Mesendoderm (in vitro differentiated cells): Measurements from ENCODE around the gene PLSCR5.
A peak's percentile ranks its signal among the peaks of the same experiment; 100 is the strongest.

Experiments used
- DNase-seq: peaks from one replicate; pipeline ENCODE4 v3.0.0; 2013
- H2AK5ac ChIP-seq: 2 replicates; pipeline ENCODE4 v1.6.1; 2013; ENCODE audit warnings: low read length, inconsistent platforms
- H2BK120ac ChIP-seq: 2 replicates; pipeline ENCODE4 v1.6.1; 2013; ENCODE audit warnings: low read depth, mild to moderate bottlenecking, low read length, moderate library complexity, mixed read lengths
- H2BK15ac ChIP-seq: replicated peaks from 2 replicates; pipeline ENCODE4 v1.6.1; 2013; ENCODE audit warnings: low read depth, mild to moderate bottlenecking, moderate library complexity
- H2BK5ac ChIP-seq: 2 replicates; pipeline ENCODE4 v1.6.1; 2013; ENCODE audit warnings: low read length, inconsistent platforms
- H3K18ac ChIP-seq: 2 replicates; pipeline ENCODE4 v1.6.1; 2013; ENCODE audit warnings: mild to moderate bottlenecking, low read length, mixed read lengths
- H3K23ac ChIP-seq: one replicate; pipeline ENCODE4 v1.6.1; 2013; ENCODE audit warnings: low read length
- H3K27ac ChIP-seq: 2 replicates; pipeline ENCODE4 v1.5.1; 2013; ENCODE audit warnings: low read depth, mild to moderate bottlenecking, inconsistent platforms, low read length, moderate library complexity
- H3K27me3 ChIP-seq: 2 replicates; pipeline ENCODE4 v1.6.1; 2013; ENCODE audit warnings: low read length, control low read depth, mild to moderate bottlenecking, inconsistent platforms; ENCODE audit not compliant: insufficient read depth, poor library complexity
- H3K36me3 ChIP-seq: 2 replicates; pipeline ENCODE4 v1.6.1; 2013; ENCODE audit warnings: low read length, inconsistent platforms; ENCODE audit not compliant: control insufficient read depth, insufficient read depth
- H3K4ac ChIP-seq: one replicate; pipeline ENCODE4 v1.6.1; 2013; ENCODE audit warnings: low read depth, mild to moderate bottlenecking, low read length, moderate library complexity
- H3K4me1 ChIP-seq: 2 replicates; pipeline ENCODE4 v1.6.1; 2013; ENCODE audit warnings: low read depth, low read length, inconsistent platforms; ENCODE audit not compliant: control insufficient read depth
- H3K4me2 ChIP-seq: 2 replicates; pipeline ENCODE4 v1.6.1; 2013; ENCODE audit warnings: low read length
- H3K4me3 ChIP-seq: 2 replicates; pipeline ENCODE4 v1.5.1; 2013; ENCODE audit warnings: mild to moderate bottlenecking, low read length
- H3K56ac ChIP-seq: one replicate; pipeline ENCODE4 v1.6.1; 2013; ENCODE audit warnings: low read length
- H3K79me1 ChIP-seq: 2 replicates; pipeline ENCODE4 v1.6.1; 2013; ENCODE audit warnings: low read length, inconsistent platforms
- H3K79me2 ChIP-seq: 2 replicates; pipeline ENCODE4 v1.6.1; 2013; ENCODE audit warnings: mild to moderate bottlenecking, low read length; ENCODE audit not compliant: control insufficient read depth, insufficient read depth
- H3K9ac ChIP-seq: 2 replicates; pipeline ENCODE4 v1.6.1; 2013; ENCODE audit warnings: low read length, inconsistent platforms
- H4K5ac ChIP-seq: one replicate; pipeline ENCODE4 v1.6.1; 2013; ENCODE audit warnings: low read length
- H4K8ac ChIP-seq: one replicate; pipeline ENCODE4 v1.6.1; 2013; ENCODE audit warnings: low read depth, mild to moderate bottlenecking, control low read depth, low read length, moderate library complexity
- WGBS: extraction: QIAGEN DNeasy Blood & Tissue Kit; methylation state at CpG from one replicate; pipeline ENCODE4 v1.1.7; 2013; ENCODE audit warnings: low lambda C conversion rate, missing lambda C conversion rate; ENCODE audit not compliant: insufficient coverage; ENCODE audit errors: extremely low coverage; 5-methylcytosine and 5-hydroxymethylcytosine counted together

Gene PLSCR5

DNA sequence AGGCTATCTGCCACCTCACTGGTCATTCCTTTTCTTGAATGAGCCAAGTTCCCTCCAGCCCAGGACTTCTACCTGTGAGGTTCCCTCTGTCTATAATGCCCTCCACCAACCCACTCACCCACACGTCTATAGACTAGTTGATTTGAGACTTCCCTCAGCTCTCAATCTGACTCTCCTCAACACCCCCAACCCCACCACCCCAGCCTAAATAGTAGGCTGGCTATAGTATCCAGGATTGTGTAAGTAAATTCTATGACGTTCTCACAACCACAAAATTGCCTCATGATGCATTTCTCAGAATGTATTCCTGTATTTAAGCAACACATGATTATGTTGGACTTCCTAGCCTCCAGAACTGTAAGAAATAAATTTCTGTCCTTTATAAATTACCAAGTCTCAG is 63.0 kb downstream of the PLSCR5 start:
- Histone ChIP-seq H2BK15ac (no peak overlapping the region), H3K9ac (peak overlapping the region; percentile 28), H3K56ac (peak overlapping the region; percentile 52), H3K27ac (no peak overlapping the region), H4K8ac (no peak overlapping the region), H3K79me1 (peaks cover 1% of the 10 kb centered on the region), H3K4ac (no peak overlapping the region), H2BK120ac (no peak overlapping the region), H3K4me1 (no peaks in the 10 kb centered on the region), H3K23ac (no peak overlapping the region), H2AK5ac (no peak overlapping the region), H3K79me2 (peaks cover 48% of the 10 kb centered on the region), H3K36me3 (peaks cover 3% of the 10 kb centered on the region), H3K4me2 (peak overlapping the region; percentile 39), H4K5ac (no peak overlapping the region), H3K27me3 (no peaks in the 10 kb centered on the region), H3K18ac (no peak overlapping the region), H3K4me3 (peak overlapping the region; percentile 14), H2BK5ac (no peak overlapping the region)
- no CpG with 5 or more reads among the region's 2 CpGs for WGBS
- DNase-seq: no peak

DNA sequence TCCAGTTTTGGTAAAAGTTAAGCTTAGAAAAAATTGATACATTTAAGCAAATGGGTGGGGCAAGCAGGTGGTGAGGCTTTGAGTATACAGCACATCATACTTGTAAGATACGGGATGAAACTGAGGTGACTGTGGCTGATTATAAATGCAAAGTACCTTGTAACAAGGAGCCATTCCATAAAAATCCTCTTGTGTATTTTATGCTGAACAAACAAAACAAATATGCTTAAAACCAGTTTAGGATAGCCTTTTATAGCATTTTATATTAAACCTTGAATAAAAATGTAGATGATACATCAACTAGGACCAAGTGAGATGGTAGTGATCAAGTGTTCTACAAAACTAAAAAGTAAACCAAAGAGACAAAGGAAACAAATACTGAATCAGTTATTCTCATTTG is 64.2 kb downstream of the PLSCR5 start:
- H2BK15ac ChIP-seq: no peak overlapping the region
- no peak overlapping the region for H4K8ac ChIP-seq
- H3K18ac ChIP-seq: no peak overlapping the region
- peaks cover 52% of the 10 kb centered on the region for H3K79me2 ChIP-seq
- H3K36me3 ChIP-seq: peaks cover 3% of the 10 kb centered on the region
- peaks cover 2% of the 10 kb centered on the region for H3K4me1 ChIP-seq
- no peak overlapping the region for H2BK5ac ChIP-seq
- no peak overlapping the region for H3K4ac ChIP-seq
- no peak overlapping the region for H2AK5ac ChIP-seq
- H3K27ac ChIP-seq: no peak overlapping the region
- no peaks in the 10 kb centered on the region for H3K27me3 ChIP-seq
- no peak overlapping the region for H3K23ac ChIP-seq
- no peak overlapping the region for H3K4me2 ChIP-seq
- no peak overlapping the region for H2BK120ac ChIP-seq
- H3K56ac ChIP-seq: no peak overlapping the region
- H4K5ac ChIP-seq: no peak overlapping the region
- no peak overlapping the region for H3K9ac ChIP-seq
- H3K4me3 ChIP-seq: no peak overlapping the region
- no CpG with 5 or more reads among the region's 1 CpG for WGBS
- H3K79me1 ChIP-seq: peaks cover 3% of the 10 kb centered on the region
- no peak for DNase-seq

DNA sequence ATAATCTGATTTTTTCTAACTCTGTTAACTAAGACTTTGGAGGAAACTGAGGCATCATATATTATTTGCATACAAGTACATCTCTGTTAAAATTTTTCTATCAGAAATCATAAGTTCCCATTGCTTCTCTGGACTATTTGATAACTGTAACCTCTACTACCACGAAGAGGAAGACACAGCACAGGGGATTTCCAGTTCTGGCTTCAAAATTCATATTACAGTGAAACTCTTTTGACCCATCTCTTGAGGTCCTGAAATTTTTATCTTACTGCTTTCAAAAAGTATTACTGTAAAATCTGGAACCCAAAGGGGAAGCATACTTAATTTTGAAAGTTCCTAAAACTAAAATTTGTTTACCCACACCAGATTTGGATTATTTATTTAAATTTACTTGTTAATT is 64.9 kb downstream of the PLSCR5 start:
- Histone ChIP-seq H3K4me3 (no peak overlapping the region), H3K27ac (no peak overlapping the region)
- WGBS: no CpG with 5 or more reads among the region's 1 CpG

DNA sequence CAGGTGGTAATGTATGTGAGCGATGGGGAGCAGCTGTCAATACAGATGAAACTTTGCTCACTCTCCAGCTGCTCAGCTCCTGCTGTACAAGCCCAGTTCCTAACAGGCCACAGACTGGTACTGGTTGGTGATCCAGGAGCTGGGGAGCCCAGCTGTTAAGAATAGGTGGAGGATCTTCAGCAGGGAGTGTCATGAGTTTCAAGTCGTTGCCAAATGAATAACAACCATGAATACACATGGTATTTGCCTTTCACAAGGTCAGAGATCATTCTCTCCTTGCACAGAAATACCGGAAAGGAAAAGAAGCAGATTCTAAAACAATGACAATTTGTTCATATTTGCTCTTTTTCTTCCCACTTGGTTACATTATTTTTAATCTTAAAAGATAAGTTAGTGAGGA is 65.8 kb downstream of the PLSCR5 start:
- Histone ChIP-seq H3K4ac (no peak overlapping the region), H3K23ac (no peak overlapping the region), H3K4me3 (no peak overlapping the region), H3K79me1 (peaks cover 4% of the 10 kb centered on the region), H4K5ac (no peak overlapping the region), H3K9ac (no peak overlapping the region), H3K36me3 (peaks cover 3% of the 10 kb centered on the region), H2AK5ac (no peak overlapping the region), H3K27ac (no peak overlapping the region), H3K79me2 (peaks cover 50% of the 10 kb centered on the region), H3K18ac (no peak overlapping the region), H3K4me1 (peaks cover 2% of the 10 kb centered on the region), H3K27me3 (no peaks in the 10 kb centered on the region), H4K8ac (no peak overlapping the region), H3K56ac (no peak overlapping the region), H2BK15ac (no peak overlapping the region), H2BK120ac (no peak overlapping the region), H3K4me2 (no peak overlapping the region), H2BK5ac (no peak overlapping the region)
- no CpG with 5 or more reads among the region's 3 CpGs for WGBS
- no peak for DNase-seq

More for the DNA sequence above, 64.9 kb downstream of the PLSCR5 start:
- H3K4ac ChIP-seq: no peak overlapping the region
- H3K9ac ChIP-seq: no peak overlapping the region
- H3K79me1 ChIP-seq: peaks cover 3% of the 10 kb centered on the region
- peaks cover 2% of the 10 kb centered on the region for H3K4me1 ChIP-seq
- H3K18ac ChIP-seq: no peak overlapping the region
- peaks cover 52% of the 10 kb centered on the region for H3K79me2 ChIP-seq
- no peak overlapping the region for H2AK5ac ChIP-seq
- no peak overlapping the region for H2BK5ac ChIP-seq
- H2BK120ac ChIP-seq: no peak overlapping the region
- DNase-seq: no peak
- H2BK15ac ChIP-seq: no peak overlapping the region
- H3K27me3 ChIP-seq: no peaks in the 10 kb centered on the region
- peaks cover 3% of the 10 kb centered on the region for H3K36me3 ChIP-seq
- no peak overlapping the region for H4K5ac ChIP-seq
- no peak overlapping the region for H3K56ac ChIP-seq
- H3K4me2 ChIP-seq: no peak overlapping the region
- H4K8ac ChIP-seq: no peak overlapping the region
- no peak overlapping the region for H3K23ac ChIP-seq

DNA sequence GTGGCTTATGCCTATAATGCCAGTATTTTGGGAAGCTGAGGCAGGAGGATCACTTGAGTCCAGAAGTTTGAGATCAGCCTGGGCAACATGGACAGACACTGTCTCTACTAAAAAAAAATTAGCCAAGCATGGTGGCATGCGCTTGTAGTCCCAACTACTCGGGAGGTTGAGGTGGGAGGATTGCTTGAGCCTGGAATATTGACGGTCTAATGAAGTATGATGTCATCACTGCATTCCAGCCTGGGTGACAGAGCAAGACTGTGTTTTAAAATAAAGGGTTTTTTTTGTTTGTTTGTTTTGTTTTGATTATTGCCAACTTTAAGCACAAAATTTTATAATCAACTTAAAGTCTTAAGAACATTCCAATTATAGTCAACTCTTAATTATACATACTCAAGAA is 67.5 kb downstream of the PLSCR5 start:
- Histone ChIP-seq H3K18ac (no peak overlapping the region), H3K27ac (no peak overlapping the region), H3K79me1 (peaks cover 4% of the 10 kb centered on the region), H3K4me2 (no peak overlapping the region), H2AK5ac (no peak overlapping the region), H3K9ac (no peak overlapping the region), H3K4me1 (peaks cover 2% of the 10 kb centered on the region), H3K27me3 (no peaks in the 10 kb centered on the region), H3K56ac (no peak overlapping the region), H4K5ac (no peak overlapping the region), H3K79me2 (peaks cover 35% of the 10 kb centered on the region), H3K23ac (no peak overlapping the region), H2BK5ac (no peak overlapping the region), H3K36me3 (peaks cover 3% of the 10 kb centered on the region), H3K4ac (no peak overlapping the region), H2BK15ac (no peak overlapping the region), H3K4me3 (no peak overlapping the region), H4K8ac (no peak overlapping the region), H2BK120ac (no peak overlapping the region)
- DNase-seq: peak; percentile 43
- no CpG with 5 or more reads among the region's 3 CpGs for WGBS

DNA sequence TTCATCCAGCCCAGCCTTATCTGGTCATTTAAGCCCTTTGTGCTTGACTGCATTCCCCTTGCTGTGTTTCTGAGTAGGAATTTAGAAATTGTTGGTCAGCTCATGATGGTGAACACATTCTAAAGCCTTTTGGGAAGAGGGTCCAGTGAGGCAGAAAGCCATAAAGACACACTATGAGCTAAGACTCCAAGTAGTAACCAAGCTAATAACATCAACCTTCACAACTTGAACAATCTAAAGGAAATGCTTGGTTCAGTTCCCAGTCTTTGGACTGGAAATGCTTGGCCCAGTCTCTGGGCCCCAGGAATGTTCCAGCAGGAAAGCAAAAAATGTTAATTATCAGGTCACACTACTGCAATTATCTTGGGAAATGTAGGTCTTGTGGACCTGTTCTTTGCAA is 68.5 kb downstream of the PLSCR5 start:
- Histone ChIP-seq H3K36me3 (peaks cover 3% of the 10 kb centered on the region), H3K27me3 (no peaks in the 10 kb centered on the region), H2BK120ac (no peak overlapping the region), H3K18ac (peak overlapping the region; percentile 76), H3K4me2 (no peak overlapping the region), H3K79me2 (peaks cover 28% of the 10 kb centered on the region), H3K4me1 (peaks cover 2% of the 10 kb centered on the region), H3K4me3 (no peak overlapping the region), H3K56ac (peak overlapping the region; percentile 46), H3K23ac (no peak overlapping the region), H4K8ac (no peak overlapping the region), H3K27ac (no peak overlapping the region), H3K79me1 (peaks cover 4% of the 10 kb centered on the region), H2AK5ac (no peak overlapping the region), H2BK15ac (no peak overlapping the region), H3K4ac (no peak overlapping the region), H2BK5ac (no peak overlapping the region), H4K5ac (no peak overlapping the region), H3K9ac (peak overlapping the region; percentile 3)
- DNase-seq: no peak
